K562 (cell line): ENCODE results near the gene PSAP. TPM values are rescaled to one million over a fixed set of nuclear protein-coding genes. Genes with fewer than 3 reads are reported as not detected.

Experiments
- HDAC1 ChIP-seq, 2 experiments: fragments of 450-650 bp; IDR thresholded peaks; 2 replicates each; pipeline ENCODE4 v1.6.1; 2016 to 2017; ENCODE audit warnings: inconsistent platforms in 1 of 2, mild to moderate bottlenecking in 1 of 2, moderate library complexity in 1 of 2
- JUN ChIP-seq, 2 experiments: sonication (generic) in 1 of 2; formaldehyde crosslinking in 1 of 2; IDR thresholded peaks; 2 replicates each; pipeline versions ENCODE4 v1.6.1 to v1.8.0; 2012 to 2022; ENCODE audit warnings: borderline replicate concordance in 2 of 2, mild to moderate bottlenecking in 2 of 2, improper control_type of control experiment in 1 of 2, low read depth in 1 of 2, low read length in 1 of 2, missing genetic modification reagents in 1 of 2
- MAZ ChIP-seq, 2 experiments: fragments of 450-650 bp in 1 of 2; sonication (generic) in 1 of 2; formaldehyde crosslinking; IDR thresholded peaks in 1 of 2; conservative IDR thresholded peaks in 1 of 2; 2 replicates each; pipeline versions ENCODE4 v1.4.0 to v1.5.0; 2020; ENCODE audit warnings: mild to moderate bottlenecking in 1 of 2, missing genetic modification reagents in 1 of 2
- POLR2AphosphoS2 ChIP-seq: IDR thresholded peaks from 2 replicates; pipeline ENCODE4 v1.6.1; 2012; ENCODE audit warnings: low read length, improper control_type of control experiment
- RAD51 ChIP-seq: fragments of 450-650 bp; IDR thresholded peaks from 2 replicates; pipeline ENCODE4 v1.7.1; 2016; ENCODE audit warnings: low read depth, mild to moderate bottlenecking, borderline replicate concordance
- RB1 ChIP-seq: fragments of 450-650 bp; IDR thresholded peaks from 2 replicates; pipeline ENCODE4 v1.6.1; 2017; ENCODE audit warnings: low read depth, mild to moderate bottlenecking
- RCOR1 ChIP-seq, 2 experiments: IDR thresholded peaks; 2 replicates each; pipeline ENCODE4 v1.6.1; 2012; ENCODE audit warnings: low read depth in 2 of 2, low read length in 2 of 2, borderline replicate concordance in 1 of 2, improper control_type of control experiment in 1 of 2
- SMC3 ChIP-seq: conservative IDR thresholded peaks from 2 replicates; pipeline ENCODE4 v1.6.1; 2011; ENCODE audit warnings: low read depth, low read length, improper control_type of control experiment; ENCODE audit not compliant: insufficient read depth
- polyA plus RNA-seq, 8 experiments: library from polyadenylated mRNA; depleted of rRNA in 4 of 8; stranded (reverse) in 5 of 8; unstranded in 3 of 8; fragments of >200 nt; fragmentation: Nextera tagmentation in 2 of 8; fragmentation: Illumina TruSeq in 1 of 8; extraction: Ambion mirVana in 2 of 8; extraction: Trizol in 1 of 8; gene quantifications; 2 replicates each; pipeline versions ENCODE4 v1.2.1 to v1.2.3, GENCODE V29; 2011 to 2014; ENCODE audit warnings: inconsistent platforms in 1 of 8, missing spikeins in 1 of 8
- total RNA-seq, 7 experiments: library from RNA; depleted of rRNA in 6 of 7; stranded (reverse); fragments of >200 nt in 6 of 7; fragmentation: Illumina TruSeq in 2 of 7; extraction: Trizol in 2 of 7; gene quantifications; 2 replicates each; pipeline versions ENCODE4 v1.2.1 to v1.2.3, GENCODE V29; 2011 to 2021; ENCODE audit warnings: low replicate concordance in 1 of 7
- TF ChIP-seq, protein P1 (sequence below): fragments of 450-650 bp; formaldehyde crosslinking; IDR thresholded peaks from 2 replicates; pipeline ENCODE4 v1.4.0; 2020; ENCODE audit warnings: mild to moderate bottlenecking
- TF ChIP-seq, protein P2 (sequence below): fragments of 250-450 bp; sonication (Bioruptor Pico); IDR thresholded peaks from 2 replicates; pipeline ENCODE4 v1.5.0; 2020; ENCODE audit warnings: mild to moderate bottlenecking
- TF ChIP-seq, protein P3 (sequence below): fragments of 200-800 bp; sonication (Bioruptor generic); IDR thresholded peaks from 2 replicates; pipeline ENCODE4 v1.6.1; 2017; ENCODE audit warnings: missing genetic modification characterization, missing compliant biosample characterization
- TF ChIP-seq, protein P4 (sequence below), 2 experiments: IDR thresholded peaks; 2 replicates each; pipeline ENCODE4 v1.6.1; 2011; ENCODE audit warnings: borderline replicate concordance in 1 of 2, control low read depth in 1 of 2, low read depth in 1 of 2, low read length in 1 of 2, mild to moderate bottlenecking in 1 of 2, mixed read lengths in 1 of 2, moderate library complexity in 1 of 2; ENCODE audit not compliant: insufficient read depth in 1 of 2, insufficient read length in 1 of 2, poor library complexity in 1 of 2, severe bottlenecking in 1 of 2; ENCODE audit errors: extremely low read depth in 1 of 2
- TF ChIP-seq, protein P5 (sequence below), 2 experiments: IDR thresholded peaks in 1 of 2; conservative IDR thresholded peaks in 1 of 2; 2 replicates each; pipeline ENCODE4 v1.6.1; 2016; ENCODE audit warnings: low read depth in 2 of 2, mild to moderate bottlenecking in 1 of 2, missing compliant biosample characterization in 1 of 2, missing genetic modification characterization in 1 of 2, moderate library complexity in 1 of 2

Gene PSAP
- total and polyA plus RNA-seq, 9 of the 15 experiments (the other 6 are each of a cell fraction or from before 2014, with no cell fraction given): 245 to 700 (median 429) TPM

DNA sequence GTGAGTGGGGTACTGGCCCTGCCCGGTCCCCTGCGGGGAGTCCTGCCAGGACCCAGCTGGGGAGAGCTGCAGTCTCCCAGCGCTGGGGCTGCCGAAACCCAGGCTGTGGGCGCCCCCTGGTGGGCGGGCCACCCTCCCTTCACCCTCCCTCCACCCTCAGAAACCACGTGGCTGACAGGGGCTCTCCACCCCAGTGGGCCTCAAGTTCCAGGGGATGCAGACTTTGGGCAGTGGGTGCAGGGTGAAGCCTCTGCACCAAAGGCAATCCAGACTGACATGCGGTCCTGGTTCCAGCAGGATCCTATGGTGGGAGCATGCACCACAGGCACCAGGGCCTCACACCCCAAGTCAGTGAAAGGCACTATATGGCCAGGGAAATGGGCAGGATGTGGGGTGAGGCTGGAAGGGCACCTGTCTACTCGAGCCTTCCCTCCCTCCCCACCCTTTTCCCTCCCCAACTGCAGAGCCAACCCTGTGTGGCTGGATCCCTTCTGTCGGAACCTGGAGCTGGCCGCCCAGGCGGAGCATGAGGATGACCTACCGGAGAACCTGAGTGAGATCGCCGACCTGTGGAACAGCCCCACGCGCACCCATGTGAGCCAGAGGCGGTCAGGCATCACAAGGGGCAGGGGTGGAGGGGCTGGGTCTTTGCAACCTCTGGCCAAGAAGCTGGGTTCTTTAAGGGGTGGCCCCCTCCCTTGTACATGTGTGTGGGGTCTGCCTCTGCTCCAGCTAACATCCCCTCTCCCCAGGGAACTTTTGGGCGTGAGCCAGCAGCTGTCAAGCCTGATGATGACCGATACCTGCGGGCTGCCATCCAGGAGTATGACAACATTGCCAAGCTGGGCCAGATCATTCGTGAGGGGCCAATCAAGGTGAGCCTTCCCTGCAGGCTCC lies 38.8 kb downstream of the PSAP start (continued):
- TF ChIP-seq, protein P1, sequence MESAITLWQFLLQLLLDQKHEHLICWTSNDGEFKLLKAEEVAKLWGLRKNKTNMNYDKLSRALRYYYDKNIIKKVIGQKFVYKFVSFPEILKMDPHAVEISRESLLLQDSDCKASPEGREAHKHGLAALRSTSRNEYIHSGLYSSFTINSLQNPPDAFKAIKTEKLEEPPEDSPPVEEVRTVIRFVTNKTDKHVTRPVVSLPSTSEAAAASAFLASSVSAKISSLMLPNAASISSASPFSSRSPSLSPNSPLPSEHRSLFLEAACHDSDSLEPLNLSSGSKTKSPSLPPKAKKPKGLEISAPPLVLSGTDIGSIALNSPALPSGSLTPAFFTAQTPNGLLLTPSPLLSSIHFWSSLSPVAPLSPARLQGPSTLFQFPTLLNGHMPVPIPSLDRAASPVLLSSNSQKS (CRISPR knock-in tag): no peak
- TF ChIP-seq POLR2AphosphoS2 (0 out of 2 replicates have a peak, but pooled peaks have one; percentile 35), MAZ (CRISPR knock-in tag; conservative IDR thresholded peaks at IDR 0.05 in 1 of 2, IDR thresholded peaks at IDR 0.05 in 1 of 2) (peak; percentile 59 to 68; a peak in 3 of 4 replicates), RAD51 (peak; percentile 85), RB1 (peak; percentile 35), RCOR1 (IDR thresholded peaks at IDR 0.05; ENCODE audit: borderline replicate concordance in 1 of 2, low read depth in 2 of 2, low read length in 2 of 2) (0 out of 4 replicates have a peak, but pooled peaks of 1 of the 2 experiments have one; percentile 32), HDAC1 (IDR thresholded peaks at IDR 0.05) (0 out of 4 replicates have a peak, but pooled peaks of 1 of the 2 experiments have one; percentile 36), SMC3 (peak; percentile 92), JUN (IDR thresholded peaks at IDR 0.05; ENCODE audit: borderline replicate concordance, low read depth, low read length) (0 out of 2 replicates have a peak, but pooled peaks have one; percentile 8), JUN (CRISPR knock-in tag; IDR thresholded peaks at IDR 0.05; ENCODE audit: borderline replicate concordance) (no peak)
- TF ChIP-seq, protein P2, sequence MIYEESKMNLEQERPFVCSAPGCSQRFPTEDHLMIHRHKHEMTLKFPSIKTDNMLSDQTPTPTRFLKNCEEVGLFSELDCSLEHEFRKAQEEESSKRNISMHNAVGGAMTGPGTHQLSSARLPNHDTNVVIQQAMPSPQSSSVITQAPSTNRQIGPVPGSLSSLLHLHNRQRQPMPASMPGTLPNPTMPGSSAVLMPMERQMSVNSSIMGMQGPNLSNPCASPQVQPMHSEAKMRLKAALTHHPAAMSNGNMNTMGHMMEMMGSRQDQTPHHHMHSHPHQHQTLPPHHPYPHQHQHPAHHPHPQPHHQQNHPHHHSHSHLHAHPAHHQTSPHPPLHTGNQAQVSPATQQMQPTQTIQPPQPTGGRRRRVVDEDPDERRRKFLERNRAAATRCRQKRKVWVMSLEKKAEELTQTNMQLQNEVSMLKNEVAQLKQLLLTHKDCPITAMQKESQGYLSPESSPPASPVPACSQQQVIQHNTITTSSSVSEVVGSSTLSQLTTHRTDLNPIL (CRISPR knock-in tag): no peak
- TF ChIP-seq, protein P3, sequence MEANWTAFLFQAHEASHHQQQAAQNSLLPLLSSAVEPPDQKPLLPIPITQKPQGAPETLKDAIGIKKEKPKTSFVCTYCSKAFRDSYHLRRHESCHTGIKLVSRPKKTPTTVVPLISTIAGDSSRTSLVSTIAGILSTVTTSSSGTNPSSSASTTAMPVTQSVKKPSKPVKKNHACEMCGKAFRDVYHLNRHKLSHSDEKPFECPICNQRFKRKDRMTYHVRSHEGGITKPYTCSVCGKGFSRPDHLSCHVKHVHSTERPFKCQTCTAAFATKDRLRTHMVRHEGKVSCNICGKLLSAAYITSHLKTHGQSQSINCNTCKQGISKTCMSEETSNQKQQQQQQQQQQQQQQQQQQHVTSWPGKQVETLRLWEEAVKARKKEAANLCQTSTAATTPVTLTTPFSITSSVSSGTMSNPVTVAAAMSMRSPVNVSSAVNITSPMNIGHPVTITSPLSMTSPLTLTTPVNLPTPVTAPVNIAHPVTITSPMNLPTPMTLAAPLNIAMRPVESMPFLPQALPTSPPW: peak; percentile 73
- TF ChIP-seq, protein P4, sequence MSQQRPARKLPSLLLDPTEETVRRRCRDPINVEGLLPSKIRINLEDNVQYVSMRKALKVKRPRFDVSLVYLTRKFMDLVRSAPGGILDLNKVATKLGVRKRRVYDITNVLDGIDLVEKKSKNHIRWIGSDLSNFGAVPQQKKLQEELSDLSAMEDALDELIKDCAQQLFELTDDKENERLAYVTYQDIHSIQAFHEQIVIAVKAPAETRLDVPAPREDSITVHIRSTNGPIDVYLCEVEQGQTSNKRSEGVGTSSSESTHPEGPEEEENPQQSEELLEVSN (IDR thresholded peaks at IDR 0.05; ENCODE audit: borderline replicate concordance in 1 of 2, extremely low read depth in 1 of 2, insufficient read depth in 1 of 2, insufficient read length in 1 of 2, low read depth in 1 of 2, low read length in 1 of 2, poor library complexity in 1 of 2, severe bottlenecking in 1 of 2): peak; percentile 41 to 68
- TF ChIP-seq, protein P5, sequence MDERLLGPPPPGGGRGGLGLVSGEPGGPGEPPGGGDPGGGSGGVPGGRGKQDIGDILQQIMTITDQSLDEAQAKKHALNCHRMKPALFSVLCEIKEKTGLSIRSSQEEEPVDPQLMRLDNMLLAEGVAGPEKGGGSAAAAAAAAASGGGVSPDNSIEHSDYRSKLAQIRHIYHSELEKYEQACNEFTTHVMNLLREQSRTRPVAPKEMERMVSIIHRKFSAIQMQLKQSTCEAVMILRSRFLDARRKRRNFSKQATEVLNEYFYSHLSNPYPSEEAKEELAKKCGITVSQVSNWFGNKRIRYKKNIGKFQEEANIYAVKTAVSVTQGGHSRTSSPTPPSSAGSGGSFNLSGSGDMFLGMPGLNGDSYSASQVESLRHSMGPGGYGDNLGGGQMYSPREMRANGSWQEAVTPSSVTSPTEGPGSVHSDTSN (CRISPR knock-in tag; IDR thresholded peaks at IDR 0.05; ENCODE audit: low read depth): no peak
- TF ChIP-seq, protein P5 (tag; conservative IDR thresholded peaks at IDR 0.05; ENCODE audit: low read depth): 0 out of 2 replicates have a peak, but pooled peaks have one; percentile 18
